Esophagus (tissue), 2 donors: ENCODE measurements around the gene CD36. TPM values are rescaled to one million over a fixed set of nuclear protein-coding genes. Genes with fewer than 3 reads are reported as not detected.

Experiments
- H3K27ac ChIP-seq, 2 donors: one replicate each; pipeline ENCODE4 v1.5.1; 2013; ENCODE audit warnings: low read depth in 2 of 2, mild to moderate bottlenecking in 2 of 2, inconsistent platforms in 1 of 2, low read length in 1 of 2, moderate library complexity in 1 of 2
- H3K27me3 ChIP-seq, 2 donors: one replicate each; pipeline ENCODE4 v1.6.1; 2013; ENCODE audit warnings: low read length in 2 of 2, control low read depth in 1 of 2, mild to moderate bottlenecking in 1 of 2; ENCODE audit not compliant: insufficient read depth in 2 of 2, control insufficient read depth in 1 of 2
- H3K36me3 ChIP-seq, 2 donors: one replicate each; pipeline ENCODE4 v1.6.1; 2013; ENCODE audit warnings: low read length in 1 of 2; ENCODE audit not compliant: control insufficient read depth in 2 of 2, insufficient read depth in 2 of 2
- H3K4me1 ChIP-seq, 2 donors: one replicate each; pipeline ENCODE4 v1.6.1; 2013; ENCODE audit warnings: low read length in 1 of 2; ENCODE audit not compliant: control insufficient read depth in 2 of 2, insufficient read depth in 2 of 2
- H3K4me3 ChIP-seq, 2 donors: one replicate each; pipeline ENCODE4 v1.5.1; 2013; ENCODE audit warnings: low read length in 2 of 2, mild to moderate bottlenecking in 2 of 2, low read depth in 1 of 2, moderate library complexity in 1 of 2
- H3K9me3 ChIP-seq, 2 donors: one replicate each; pipeline ENCODE4 v1.6.1; 2013; ENCODE audit warnings: mild to moderate bottlenecking in 2 of 2, low read depth in 1 of 2, low read length in 1 of 2, moderate library complexity in 1 of 2; ENCODE audit not compliant: control insufficient read depth in 2 of 2, insufficient read depth in 1 of 2
- WGBS, 2 donors: extraction: QIAGEN DNeasy Blood & Tissue Kit; methylation state at CpG; one replicate each; pipeline ENCODE4 v1.1.7; 2013; 5-methylcytosine and 5-hydroxymethylcytosine counted together
- polyA plus RNA-seq, 2 donors: library from polyadenylated mRNA; stranded (reverse); fragments of 200-250 nt; gene quantifications; one replicate each; pipeline ENCODE4 v1.2.3, GENCODE V29; 2013
- donor health status: healthy with polysubstance abuse.
- donor health status: Bipolar disorder and iron deficiency.

CD36 gene
- polyA plus RNA-seq, 2 donors, result 2.6 to 3.6 TPM

GRCh38 chr7:80705130-80705781 lies 66.8 kb downstream of the CD36 start:
- Histone ChIP-seq H3K36me3 (no peaks in the 10 kb centered on the region), H3K27ac (no peak overlapping the region), H3K27me3 (no peaks in the 10 kb centered on the region), H3K4me3 (no peak overlapping the region), H3K9me3 (no peaks in the 10 kb centered on the region), H3K4me1 (no peaks in the 10 kb centered on the region)
- 50 to 65% methylated on average over 2 of the region's 2 CpGs for WGBS, 2 donors

- no peak overlapping the region for H3K4me3 ChIP-seq
- no peaks in the 10 kb centered on the region for H3K9me3 ChIP-seq
- WGBS, 2 donors, result 74 to 84% methylated on average over 1 of the region's 1 CpG
- no peak overlapping the region for H3K27ac ChIP-seq
- no peaks in the 10 kb centered on the region for H3K27me3 ChIP-seq
- H3K4me1 ChIP-seq, result no peaks in the 10 kb centered on the region
- no peaks in the 10 kb centered on the region for H3K36me3 ChIP-seq
Observed at GRCh38 chr7:80707318-80707717, 68.9 kb downstream of the CD36 start.

GRCh38 chr7:80708123-80708522 lies 69.7 kb downstream of the CD36 start:
- Histone ChIP-seq H3K9me3 (no peaks in the 10 kb centered on the region), H3K36me3 (no peaks in the 10 kb centered on the region)
- WGBS, 2 donors, result 70 to 86% methylated on average over 2 of the region's 2 CpGs

GRCh38 chr7:80711531-80711930 lies 73.1 kb downstream of the CD36 start:
- H3K4me1 ChIP-seq, result no peaks in the 10 kb centered on the region
- H3K36me3 ChIP-seq, result no peaks in the 10 kb centered on the region
- H3K27ac ChIP-seq, result no peak overlapping the region
- H3K9me3 ChIP-seq, result no peaks in the 10 kb centered on the region
- 53 to 57% methylated on average over 2 of the region's 2 CpGs for WGBS, 2 donors
- H3K4me3 ChIP-seq, result no peak overlapping the region
- H3K27me3 ChIP-seq, result no peaks in the 10 kb centered on the region

More at GRCh38 chr7:80708123-80708522, 69.7 kb downstream of the CD36 start:
- H3K27ac ChIP-seq, result no peak overlapping the region
- no peak overlapping the region for H3K4me3 ChIP-seq
- H3K4me1 ChIP-seq, result no peaks in the 10 kb centered on the region
- no peaks in the 10 kb centered on the region for H3K27me3 ChIP-seq

GRCh38 chr7:80719261-80719660 lies 80.8 kb downstream of the CD36 start:
- Histone ChIP-seq H3K9me3 (no peaks in the 10 kb centered on the region), H3K36me3 (no peaks in the 10 kb centered on the region), H3K4me1 (no peaks in the 10 kb centered on the region), H3K27me3 (no peaks in the 10 kb centered on the region), H3K4me3 (no peak overlapping the region), H3K27ac (no peak overlapping the region)
- WGBS, 2 donors, result 81 to 90% methylated on average over 3 of the region's 3 CpGs

GRCh38 chr7:80720146-80720545 lies 81.7 kb downstream of the CD36 start:
- Histone ChIP-seq H3K4me3 (no peak overlapping the region), H3K27ac (no peak overlapping the region), H3K4me1 (no peaks in the 10 kb centered on the region), H3K27me3 (no peaks in the 10 kb centered on the region), H3K36me3 (no peaks in the 10 kb centered on the region), H3K9me3 (no peaks in the 10 kb centered on the region)
- 80 to 84% methylated on average over 3 of the region's 3 CpGs for WGBS, 2 donors

- peak overlapping the region; percentile 41 to 45 for H3K27ac ChIP-seq
- H3K9me3 ChIP-seq, result no peaks in the 10 kb centered on the region
- no peaks in the 10 kb centered on the region for H3K36me3 ChIP-seq
- 49 to 57% methylated on average over 3 of the region's 3 CpGs for WGBS, 2 donors
- H3K4me1 ChIP-seq, result no peaks in the 10 kb centered on the region
- H3K27me3 ChIP-seq, result no peaks in the 10 kb centered on the region
- no peak overlapping the region for H3K4me3 ChIP-seq
Observed at GRCh38 chr7:80721883-80722615, 83.6 kb downstream of the CD36 start.

- no peaks in the 10 kb centered on the region for H3K9me3 ChIP-seq
- no peaks in the 10 kb centered on the region for H3K27me3 ChIP-seq
- H3K36me3 ChIP-seq, result no peaks in the 10 kb centered on the region
- H3K27ac ChIP-seq, result peak overlapping the region; percentile 41 to 45
- H3K4me3 ChIP-seq, result no peak overlapping the region
- 41 to 56% methylated on average over 3 of the region's 3 CpGs for WGBS, 2 donors
- no peaks in the 10 kb centered on the region for H3K4me1 ChIP-seq
Observed at GRCh38 chr7:80722616-80723195, 84.3 kb downstream of the CD36 start.

- Histone ChIP-seq H3K36me3 (no peaks in the 10 kb centered on the region), H3K27me3 (no peaks in the 10 kb centered on the region), H3K4me3 (no peak overlapping the region), H3K4me1 (no peaks in the 10 kb centered on the region), H3K27ac (no peak overlapping the region), H3K9me3 (no peaks in the 10 kb centered on the region)
- WGBS, 2 donors, result 59 to 69% methylated on average over 4 of the region's 4 CpGs
Observed at GRCh38 chr7:80724249-80724871, 85.9 kb downstream of the CD36 start.
